HepG2 (cell line): ENCODE measurements around the gene TUT1. TPM values are rescaled to one million over a fixed set of nuclear protein-coding genes. Genes with fewer than 3 reads are reported as not detected.

Experiments
- ERF ChIP-seq: IDR thresholded peaks from 2 replicates; pipeline ENCODE4 v1.6.1; 2018; ENCODE audit warnings: missing biosample characterization, missing genetic modification reagents
- HHEX ChIP-seq: IDR thresholded peaks from 2 replicates; pipeline ENCODE4 v1.6.1; 2016; ENCODE audit warnings: control low read depth
- KLF11 ChIP-seq: IDR thresholded peaks from 2 replicates; pipeline ENCODE4 v1.6.1; 2016; ENCODE audit warnings: missing compliant biosample characterization
- MXD4 ChIP-seq: IDR thresholded peaks from 2 replicates; pipeline ENCODE4 v1.6.1; 2016; ENCODE audit warnings: mild to moderate bottlenecking, missing biosample characterization, missing genetic modification reagents
- NCOA2 ChIP-seq: sonication (generic); formaldehyde crosslinking; IDR thresholded peaks from 2 replicates; pipeline ENCODE4 v1.8.0; 2022; ENCODE audit warnings: inconsistent platforms
- NKX3-1 ChIP-seq: sonication (generic); formaldehyde crosslinking; IDR thresholded peaks from 2 replicates; pipeline ENCODE4 v1.5.0; 2020; ENCODE audit warnings: missing genetic modification reagents
- ZNF788 ChIP-seq: sonication (generic); formaldehyde crosslinking; IDR thresholded peaks from 2 replicates; pipeline ENCODE4 v1.5.0; 2020; ENCODE audit warnings: mild to moderate bottlenecking, missing genetic modification reagents, borderline replicate concordance
- polyA plus RNA-seq, 8 experiments: library from polyadenylated mRNA; depleted of rRNA in 3 of 8; stranded (reverse) in 7 of 8; unstranded in 1 of 8; fragments of >200 nt; fragmentation: Illumina TruSeq in 4 of 8; extraction: Trizol in 4 of 8; gene quantifications; 2 replicates each; pipeline versions ENCODE4 v1.2.1 to v1.2.3, GENCODE V29; 2011 to 2016; ENCODE audit warnings: low read depth in 4 of 8, missing spikeins in 1 of 8, mixed read lengths in 1 of 8; ENCODE audit not compliant: insufficient read depth in 1 of 8
- total RNA-seq, 5 experiments: library from RNA; depleted of rRNA; stranded (reverse); fragments of >200 nt; fragmentation: Illumina TruSeq; extraction: Trizol; gene quantifications; 2 replicates each; pipeline ENCODE4 v1.2.3, GENCODE V29; 2016; ENCODE audit warnings: low read depth in 1 of 5
- TF ChIP-seq, protein P1 (sequence below): sonication (generic); formaldehyde crosslinking; IDR thresholded peaks from 2 replicates; pipeline ENCODE4 v1.4.0; 2020; ENCODE audit warnings: mild to moderate bottlenecking, missing genetic modification reagents
- TF ChIP-seq, protein P2 (sequence below): IDR thresholded peaks from 2 replicates; pipeline ENCODE4 v1.6.1; 2016
- TF ChIP-seq, protein P3 (sequence below): sonication (generic); formaldehyde crosslinking; IDR thresholded peaks from 2 replicates; pipeline ENCODE4 v1.4.0; 2020; ENCODE audit warnings: missing genetic modification reagents
- TF ChIP-seq, protein P4 (sequence below): sonication (generic); formaldehyde crosslinking; IDR thresholded peaks from 2 replicates; pipeline ENCODE4 v1.4.0; 2020; ENCODE audit warnings: missing genetic modification reagents, borderline replicate concordance
- TF ChIP-seq, protein P5 (sequence below): IDR thresholded peaks from 2 replicates; pipeline ENCODE4 v1.6.1; 2016; ENCODE audit warnings: missing biosample characterization, missing genetic modification reagents, low read depth
- TF ChIP-seq, protein P6 (sequence below): sonication (generic); formaldehyde crosslinking; IDR thresholded peaks from 2 replicates; pipeline ENCODE4 v1.8.1; 2023; ENCODE audit warnings: missing genetic modification reagents, mild to moderate bottlenecking, borderline replicate concordance

The TUT1 gene
- total and polyA plus RNA-seq, 2 of the 13 experiments (the other 11 are each of a cell fraction or from before 2014, with no cell fraction given), result 9.7 to 14.3 TPM

DNA sequence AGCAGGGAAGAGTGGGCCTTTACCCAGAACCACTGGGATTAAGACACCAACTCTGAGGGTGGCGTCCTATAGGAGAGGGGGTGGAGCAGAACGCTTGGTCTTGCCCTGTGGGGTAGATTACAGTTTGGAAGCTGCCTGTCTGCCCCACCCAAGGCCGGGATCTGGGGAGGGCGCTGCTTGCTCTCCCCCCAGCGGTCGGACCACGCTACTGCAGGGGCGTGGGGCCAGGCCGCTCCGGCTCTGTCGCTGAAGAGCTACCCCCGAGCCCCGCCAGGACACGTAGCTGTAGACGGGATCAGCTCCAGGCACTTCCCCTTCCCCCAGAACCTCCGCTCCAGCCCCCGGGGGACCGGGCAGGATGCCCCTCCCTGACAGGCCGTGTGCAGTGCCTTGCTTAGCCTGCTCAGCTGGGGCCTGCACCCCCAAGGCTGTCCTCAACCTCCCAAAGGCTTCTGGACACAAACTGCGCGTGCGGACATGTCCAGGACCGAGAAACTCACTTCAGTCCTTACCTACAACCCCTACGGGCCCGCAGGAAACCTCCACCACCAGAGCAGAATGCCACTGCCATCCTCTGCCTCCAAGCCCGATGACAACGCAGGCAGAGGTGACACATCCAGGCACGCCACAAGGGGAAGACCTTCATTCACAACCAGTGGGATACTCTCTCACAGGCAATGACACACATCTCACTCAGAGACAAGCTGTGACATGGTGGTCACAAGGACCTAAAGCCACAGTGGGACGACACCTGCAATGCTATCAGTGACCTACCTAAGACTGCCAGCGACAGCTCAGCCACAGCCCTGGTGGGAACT, 48.4 kb downstream of the TUT1 start (continued):
- TF ChIP-seq, protein P1, sequence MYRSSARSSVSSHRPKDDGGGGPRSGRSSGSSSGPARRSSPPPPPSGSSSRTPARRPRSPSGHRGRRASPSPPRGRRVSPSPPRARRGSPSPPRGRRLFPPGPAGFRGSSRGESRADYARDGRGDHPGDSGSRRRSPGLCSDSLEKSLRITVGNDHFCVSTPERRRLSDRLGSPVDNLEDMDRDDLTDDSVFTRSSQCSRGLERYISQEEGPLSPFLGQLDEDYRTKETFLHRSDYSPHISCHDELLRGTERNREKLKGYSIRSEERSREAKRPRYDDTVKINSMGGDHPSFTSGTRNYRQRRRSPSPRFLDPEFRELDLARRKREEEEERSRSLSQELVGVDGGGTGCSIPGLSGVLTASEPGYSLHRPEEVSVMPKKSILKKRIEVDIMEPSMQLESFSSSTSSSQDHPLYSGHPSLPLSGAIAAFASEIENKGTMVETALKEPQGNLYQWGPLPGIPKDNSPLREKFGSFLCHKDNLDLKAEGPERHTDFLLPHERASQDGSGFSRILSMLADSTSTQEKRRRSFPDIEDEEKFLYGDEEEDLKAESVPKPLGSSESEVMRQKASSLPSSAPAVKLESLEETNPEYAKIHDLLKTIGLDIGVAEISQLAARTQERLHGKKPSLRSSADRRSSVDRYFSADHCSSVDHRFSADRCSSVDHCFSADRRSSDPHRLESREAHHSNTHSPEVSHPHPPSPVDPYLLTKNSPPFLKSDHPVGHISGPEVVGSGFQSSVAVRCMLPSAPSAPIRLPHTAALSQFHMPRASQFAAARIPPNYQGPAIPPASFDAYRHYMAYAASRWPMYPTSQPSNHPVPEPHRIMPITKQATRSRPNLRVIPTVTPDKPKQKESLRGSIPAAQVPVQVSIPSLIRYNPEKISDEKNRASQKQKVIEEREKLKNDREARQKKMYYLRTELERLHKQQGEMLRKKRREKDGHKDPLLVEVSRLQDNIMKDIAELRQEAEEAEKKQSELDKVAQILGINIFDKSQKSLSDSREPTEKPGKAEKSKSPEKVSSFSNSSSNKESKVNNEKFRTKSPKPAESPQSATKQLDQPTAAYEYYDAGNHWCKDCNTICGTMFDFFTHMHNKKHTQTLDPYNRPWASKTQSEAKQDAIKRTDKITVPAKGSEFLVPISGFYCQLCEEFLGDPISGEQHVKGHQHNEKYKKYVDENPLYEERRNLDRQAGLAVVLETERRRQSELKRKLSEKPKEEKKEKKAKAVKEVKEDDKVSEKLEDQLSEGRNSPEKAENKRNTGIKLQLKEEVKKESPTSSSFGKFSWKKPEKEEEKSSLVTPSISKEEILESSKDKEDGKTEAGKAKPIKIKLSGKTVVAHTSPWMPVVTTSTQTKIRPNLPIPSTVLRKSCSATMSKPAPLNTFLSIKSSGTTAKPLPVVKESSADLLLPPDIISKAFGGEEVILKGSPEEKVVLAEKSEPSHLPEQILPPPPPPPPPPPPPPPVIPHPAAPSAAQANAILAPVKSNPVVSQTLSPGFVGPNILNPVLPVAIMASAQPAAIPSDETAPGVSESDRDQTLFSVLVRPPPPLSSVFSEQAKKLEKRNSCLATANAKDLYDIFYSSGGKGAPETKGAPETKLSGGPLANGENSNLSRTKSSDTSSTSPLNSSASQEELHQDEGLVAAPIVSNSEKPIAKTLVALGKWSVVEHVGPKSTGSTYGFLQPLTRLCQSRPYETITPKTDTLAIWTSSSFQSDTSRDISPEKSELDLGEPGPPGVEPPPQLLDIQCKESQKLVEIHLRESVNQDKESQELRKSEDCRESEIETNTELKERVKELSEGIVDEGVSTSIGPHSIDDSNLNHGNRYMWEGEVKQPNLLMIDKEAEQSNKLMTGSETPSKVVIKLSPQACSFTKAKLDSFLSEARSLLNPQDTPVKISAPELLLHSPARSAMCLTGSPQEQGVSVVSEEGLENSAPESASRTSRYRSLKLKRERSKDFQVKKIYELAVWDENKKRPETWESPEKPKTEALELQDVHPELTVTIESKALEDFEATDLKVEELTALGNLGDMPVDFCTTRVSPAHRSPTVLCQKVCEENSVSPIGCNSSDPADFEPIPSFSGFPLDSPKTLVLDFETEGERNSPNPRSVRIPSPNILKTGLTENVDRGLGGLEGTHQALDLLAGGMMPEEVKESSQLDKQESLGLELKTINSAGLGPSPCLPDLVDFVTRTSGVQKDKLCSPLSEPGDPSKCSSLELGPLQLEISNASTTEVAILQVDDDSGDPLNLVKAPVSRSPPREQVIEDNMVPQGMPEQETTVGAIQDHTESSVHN (CRISPR knock-in tag), result no peak
- no peak for TF ChIP-seq KLF11 (CRISPR knock-in tag)
- no peak for TF ChIP-seq HHEX
- TF ChIP-seq, protein P2, sequence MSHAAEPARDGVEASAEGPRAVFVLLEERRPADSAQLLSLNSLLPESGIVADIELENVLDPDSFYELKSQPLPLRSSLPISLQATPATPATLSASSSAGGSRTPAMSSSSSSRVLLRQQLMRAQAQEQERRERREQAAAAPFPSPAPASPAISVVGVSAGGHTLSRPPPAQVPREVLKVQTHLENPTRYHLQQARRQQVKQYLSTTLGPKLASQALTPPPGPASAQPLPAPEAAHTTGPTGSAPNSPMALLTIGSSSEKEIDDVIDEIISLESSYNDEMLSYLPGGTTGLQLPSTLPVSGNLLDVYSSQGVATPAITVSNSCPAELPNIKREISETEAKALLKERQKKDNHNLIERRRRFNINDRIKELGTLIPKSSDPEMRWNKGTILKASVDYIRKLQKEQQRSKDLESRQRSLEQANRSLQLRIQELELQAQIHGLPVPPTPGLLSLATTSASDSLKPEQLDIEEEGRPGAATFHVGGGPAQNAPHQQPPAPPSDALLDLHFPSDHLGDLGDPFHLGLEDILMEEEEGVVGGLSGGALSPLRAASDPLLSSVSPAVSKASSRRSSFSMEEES (CRISPR knock-in tag), result no peak
- no peak for TF ChIP-seq NCOA2
- TF ChIP-seq, protein P3, sequence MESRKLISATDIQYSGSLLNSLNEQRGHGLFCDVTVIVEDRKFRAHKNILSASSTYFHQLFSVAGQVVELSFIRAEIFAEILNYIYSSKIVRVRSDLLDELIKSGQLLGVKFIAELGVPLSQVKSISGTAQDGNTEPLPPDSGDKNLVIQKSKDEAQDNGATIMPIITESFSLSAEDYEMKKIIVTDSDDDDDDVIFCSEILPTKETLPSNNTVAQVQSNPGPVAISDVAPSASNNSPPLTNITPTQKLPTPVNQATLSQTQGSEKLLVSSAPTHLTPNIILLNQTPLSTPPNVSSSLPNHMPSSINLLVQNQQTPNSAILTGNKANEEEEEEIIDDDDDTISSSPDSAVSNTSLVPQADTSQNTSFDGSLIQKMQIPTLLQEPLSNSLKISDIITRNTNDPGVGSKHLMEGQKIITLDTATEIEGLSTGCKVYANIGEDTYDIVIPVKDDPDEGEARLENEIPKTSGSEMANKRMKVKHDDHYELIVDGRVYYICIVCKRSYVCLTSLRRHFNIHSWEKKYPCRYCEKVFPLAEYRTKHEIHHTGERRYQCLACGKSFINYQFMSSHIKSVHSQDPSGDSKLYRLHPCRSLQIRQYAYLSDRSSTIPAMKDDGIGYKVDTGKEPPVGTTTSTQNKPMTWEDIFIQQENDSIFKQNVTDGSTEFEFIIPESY (CRISPR knock-in tag), result peak; percentile 48; the same call in 1 of the 2 replicates
- TF ChIP-seq ZNF788, result peak; percentile 46; the same call in 1 of the 2 replicates
- TF ChIP-seq MXD4 (CRISPR knock-in tag), result no peak
- no peak for TF ChIP-seq ERF (CRISPR knock-in tag)
- TF ChIP-seq, protein P4, sequence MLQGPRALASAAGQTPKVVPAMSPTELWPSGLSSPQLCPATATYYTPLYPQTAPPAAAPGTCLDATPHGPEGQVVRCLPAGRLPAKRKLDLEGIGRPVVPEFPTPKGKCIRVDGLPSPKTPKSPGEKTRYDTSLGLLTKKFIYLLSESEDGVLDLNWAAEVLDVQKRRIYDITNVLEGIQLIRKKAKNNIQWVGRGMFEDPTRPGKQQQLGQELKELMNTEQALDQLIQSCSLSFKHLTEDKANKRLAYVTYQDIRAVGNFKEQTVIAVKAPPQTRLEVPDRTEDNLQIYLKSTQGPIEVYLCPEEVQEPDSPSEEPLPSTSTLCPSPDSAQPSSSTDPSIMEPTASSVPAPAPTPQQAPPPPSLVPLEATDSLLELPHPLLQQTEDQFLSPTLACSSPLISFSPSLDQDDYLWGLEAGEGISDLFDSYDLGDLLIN, result no peak
- TF ChIP-seq, protein P5, sequence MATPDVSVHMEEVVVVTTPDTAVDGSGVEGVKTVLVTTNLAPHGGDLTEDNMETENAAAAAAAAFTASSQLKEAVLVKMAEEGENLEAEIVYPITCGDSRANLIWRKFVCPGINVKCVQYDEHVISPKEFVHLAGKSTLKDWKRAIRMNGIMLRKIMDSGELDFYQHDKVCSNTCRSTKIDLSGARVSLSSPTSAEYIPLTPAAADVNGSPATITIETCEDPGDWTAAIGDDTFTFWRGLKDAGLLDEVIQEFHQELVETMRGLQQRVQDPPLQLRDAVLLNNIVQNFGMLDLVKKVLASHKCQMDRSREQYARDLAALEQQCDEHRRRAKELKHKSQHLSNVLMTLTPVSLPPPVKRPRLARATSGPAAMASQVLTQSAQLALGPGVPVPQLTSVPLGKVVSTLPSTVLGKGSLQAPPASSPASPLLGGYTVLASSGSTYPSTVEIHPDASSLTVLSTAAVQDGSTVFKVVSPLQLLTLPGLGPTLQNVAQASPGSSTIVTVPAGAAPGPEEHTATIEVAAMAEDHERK (CRISPR knock-in tag), result no peak
- no peak for TF ChIP-seq NKX3-1 (CRISPR knock-in tag)
- TF ChIP-seq, protein P6, sequence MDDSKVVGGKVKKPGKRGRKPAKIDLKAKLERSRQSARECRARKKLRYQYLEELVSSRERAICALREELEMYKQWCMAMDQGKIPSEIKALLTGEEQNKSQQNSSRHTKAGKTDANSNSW (CRISPR knock-in tag), result no peak
- TF ChIP-seq, all 625 proteins: peak for 113
